Loucy (cell line): ENCODE measurements around the gene LRRC4C.

Source experiments
- CTCF ChIP-seq: fragments of 200-600 bp; sonication (generic); conservative IDR thresholded peaks from 2 replicates; pipeline ENCODE4 v1.5.1; 2014; ENCODE audit warnings: mild to moderate bottlenecking, antibody characterized with exemption, low read length
- EZH2phosphoT487 ChIP-seq: fragments of 200-600 bp; IDR thresholded peaks from 2 replicates; pipeline ENCODE4 v1.6.1; 2018; ENCODE audit warnings: antibody characterized with exemption, mild to moderate bottlenecking, moderate library complexity, borderline replicate concordance

- TF ChIP-seq CTCF (no peak), EZH2phosphoT487 (no peak)
Measured at GRCh38 chr11:41245704-41246398, 213.6 kb downstream of the LRRC4C start.
